ENCODE measurements around the gene BCL11B. TPM values are rescaled to one million over a fixed set of nuclear protein-coding genes. Genes with fewer than 3 reads are reported as not detected.

The BCL11B gene
- total RNA-seq, 1 donor, result not detected

DNA sequence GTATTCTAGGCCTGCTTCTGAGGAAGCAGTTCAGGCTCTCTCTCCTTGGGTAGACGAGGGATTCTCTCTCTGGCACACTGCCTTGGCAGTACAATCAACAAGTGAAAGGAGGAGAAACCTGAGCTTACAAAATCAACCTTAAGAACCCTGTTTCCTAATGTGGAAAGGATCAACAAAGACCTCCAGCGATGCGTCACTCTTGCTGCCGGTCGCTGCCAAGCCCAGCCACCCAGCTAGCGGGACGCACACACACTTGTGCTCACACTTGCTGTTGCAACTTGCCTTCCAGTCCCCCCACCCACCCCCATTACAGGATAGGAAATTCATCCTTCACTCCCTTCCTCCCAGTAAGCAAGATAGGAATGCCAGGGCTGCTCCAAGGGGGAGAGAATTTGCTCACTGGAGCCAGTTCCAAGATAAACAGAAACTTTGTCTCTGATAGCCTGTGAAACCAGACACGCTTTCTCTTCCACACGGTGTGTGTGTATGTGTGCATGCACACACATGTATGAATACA lies 144.3 kb downstream of the BCL11B start:
- no peak for DNase-seq (ENCODE audit: low read depth)
- TF ChIP-seq, protein P1, sequence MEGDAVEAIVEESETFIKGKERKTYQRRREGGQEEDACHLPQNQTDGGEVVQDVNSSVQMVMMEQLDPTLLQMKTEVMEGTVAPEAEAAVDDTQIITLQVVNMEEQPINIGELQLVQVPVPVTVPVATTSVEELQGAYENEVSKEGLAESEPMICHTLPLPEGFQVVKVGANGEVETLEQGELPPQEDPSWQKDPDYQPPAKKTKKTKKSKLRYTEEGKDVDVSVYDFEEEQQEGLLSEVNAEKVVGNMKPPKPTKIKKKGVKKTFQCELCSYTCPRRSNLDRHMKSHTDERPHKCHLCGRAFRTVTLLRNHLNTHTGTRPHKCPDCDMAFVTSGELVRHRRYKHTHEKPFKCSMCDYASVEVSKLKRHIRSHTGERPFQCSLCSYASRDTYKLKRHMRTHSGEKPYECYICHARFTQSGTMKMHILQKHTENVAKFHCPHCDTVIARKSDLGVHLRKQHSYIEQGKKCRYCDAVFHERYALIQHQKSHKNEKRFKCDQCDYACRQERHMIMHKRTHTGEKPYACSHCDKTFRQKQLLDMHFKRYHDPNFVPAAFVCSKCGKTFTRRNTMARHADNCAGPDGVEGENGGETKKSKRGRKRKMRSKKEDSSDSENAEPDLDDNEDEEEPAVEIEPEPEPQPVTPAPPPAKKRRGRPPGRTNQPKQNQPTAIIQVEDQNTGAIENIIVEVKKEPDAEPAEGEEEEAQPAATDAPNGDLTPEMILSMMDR (IDR thresholded peaks at IDR 0.05; ENCODE audit: insufficient read depth, low read depth, low read length), result no peak
- H3K4me3 ChIP-seq (ENCODE audit: low read depth, low read length), result no peak overlapping the region

DNA sequence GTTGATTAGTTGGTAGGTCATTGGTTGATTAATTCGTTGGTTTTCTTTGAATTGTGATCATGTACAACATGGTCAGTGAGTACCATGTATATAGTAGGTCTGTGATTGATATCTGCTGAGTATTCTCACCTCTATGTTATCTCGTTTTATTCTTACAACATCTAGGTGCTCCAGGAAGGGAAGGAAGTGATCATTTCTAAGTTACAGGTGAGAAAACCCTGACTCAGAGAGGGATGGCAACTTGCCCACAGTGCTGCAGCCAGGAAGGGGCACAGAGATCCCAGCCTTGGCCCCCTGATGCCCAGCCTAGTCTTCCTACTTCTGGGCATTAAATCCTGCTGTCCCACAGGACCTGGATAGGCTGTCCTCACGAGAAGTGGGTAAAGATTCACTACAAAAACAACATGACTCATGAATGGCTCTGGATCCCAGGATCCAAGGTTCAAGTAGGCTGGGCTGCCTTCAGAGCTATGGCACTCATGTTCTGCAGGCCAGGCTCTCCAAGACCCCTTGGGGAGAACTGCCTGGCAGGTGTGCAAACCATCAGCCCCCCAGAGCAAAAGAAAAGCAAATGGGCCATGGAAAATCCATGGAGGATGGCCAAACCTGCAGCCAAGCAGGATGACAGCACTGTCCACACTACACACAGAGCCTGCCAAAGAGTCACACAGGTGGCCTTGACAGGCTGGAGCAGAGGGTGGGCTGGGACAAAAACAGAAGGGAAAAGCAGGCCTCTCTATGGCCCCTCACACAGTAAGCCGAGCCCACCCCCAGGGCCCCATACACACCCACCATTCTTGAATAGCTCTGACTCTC lies 146.2 kb downstream of the BCL11B start:
- no peak overlapping the region for H3K4me3 ChIP-seq (ENCODE audit: low read depth, low read length)
- TF ChIP-seq, protein P1 (IDR thresholded peaks at IDR 0.05; ENCODE audit: insufficient read depth, low read depth, low read length), result no peak
- no peak for DNase-seq (ENCODE audit: low read depth)

DNA sequence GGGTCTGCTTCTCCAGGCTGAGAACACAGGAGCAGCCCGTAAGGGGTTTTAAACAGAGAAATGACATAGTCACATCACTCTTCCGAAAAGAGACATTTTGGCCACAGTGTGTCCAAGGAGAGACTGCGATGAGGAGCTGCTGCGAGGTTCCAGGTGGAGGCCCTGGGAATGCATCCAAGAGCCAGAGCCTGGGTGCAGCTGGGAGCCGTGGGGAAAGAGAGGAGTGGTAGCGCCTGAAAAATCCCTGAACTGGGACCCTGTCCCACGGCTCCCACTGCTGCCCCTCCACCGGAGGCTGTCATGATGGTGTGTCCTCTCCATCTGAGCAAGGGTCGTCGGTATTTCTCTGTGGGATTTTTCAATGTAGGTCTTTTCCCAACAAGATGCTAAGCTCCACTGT lies 146.9 kb downstream of the BCL11B start:
- TF ChIP-seq, protein P1 (IDR thresholded peaks at IDR 0.05; ENCODE audit: insufficient read depth, low read depth, low read length), result no peak
- DNase-seq (ENCODE audit: low read depth), result no peak
- no peak overlapping the region for H3K4me3 ChIP-seq (ENCODE audit: low read depth, low read length)

DNA sequence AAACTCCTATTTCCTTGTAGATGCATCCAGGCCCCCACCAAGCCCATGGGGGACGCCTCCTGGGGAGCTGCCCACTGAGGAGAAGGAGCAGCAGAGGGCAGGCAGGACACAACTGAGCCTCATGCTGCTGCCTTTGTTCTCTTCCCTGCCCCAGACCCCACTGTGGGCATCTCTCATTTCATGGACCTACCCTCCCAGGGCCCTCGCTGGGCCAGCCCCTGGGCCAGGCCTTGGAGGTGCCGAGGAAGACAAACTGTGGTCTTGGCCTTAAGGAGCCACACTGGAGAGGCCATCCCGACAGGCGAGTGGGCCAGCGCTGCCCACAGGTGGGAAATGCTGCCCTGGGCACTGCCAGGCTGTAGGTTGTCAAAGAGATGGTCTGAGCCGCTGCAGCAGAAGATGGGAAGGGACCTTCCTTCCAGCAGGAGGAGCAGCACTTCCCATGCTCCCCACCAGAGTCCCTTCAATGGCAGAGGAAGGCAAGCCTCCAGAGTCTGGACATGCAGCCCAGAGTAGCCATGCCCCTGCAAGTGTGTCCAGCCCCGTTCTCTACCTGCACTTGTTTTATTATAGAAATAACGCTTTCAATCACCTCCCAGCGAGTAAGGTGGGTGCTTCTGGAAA lies 147.4 kb downstream of the BCL11B start:
- DNase-seq (ENCODE audit: low read depth), result no peak
- TF ChIP-seq, protein P1 (IDR thresholded peaks at IDR 0.05; ENCODE audit: insufficient read depth, low read depth, low read length), result no peak
- H3K4me3 ChIP-seq (ENCODE audit: low read depth, low read length), result no peak overlapping the region

DNA sequence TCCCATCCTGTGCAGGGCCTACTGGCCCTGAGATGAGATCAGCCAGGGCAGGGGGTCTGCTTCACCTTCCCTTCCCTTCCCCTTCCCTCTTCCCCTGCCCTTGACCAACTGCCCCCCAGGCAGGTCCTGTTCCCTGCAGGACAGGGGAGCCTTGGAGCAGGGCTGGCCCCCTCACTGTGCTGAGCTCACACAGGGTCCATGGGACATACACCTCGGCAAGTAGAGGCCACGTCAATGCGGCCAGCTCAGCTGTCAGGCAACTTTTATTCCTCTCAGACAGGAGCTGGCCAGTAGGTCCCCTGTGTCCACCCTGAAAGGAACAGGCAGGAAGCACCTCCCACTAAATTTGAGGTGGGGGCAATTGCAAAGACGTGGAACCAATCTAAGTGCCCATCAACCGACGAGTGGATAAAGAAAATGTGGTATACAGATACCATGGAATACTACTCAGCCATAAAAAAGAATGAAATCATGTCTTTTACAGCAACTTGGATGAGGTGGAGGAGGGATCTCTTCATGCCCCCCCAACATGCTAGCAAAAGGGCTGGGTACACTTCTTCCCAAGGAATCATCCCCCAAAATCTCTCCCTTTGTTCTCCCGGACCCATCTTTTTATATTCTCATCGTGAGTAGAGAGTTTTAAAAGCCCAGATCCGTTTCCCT lies 148.7 kb downstream of the BCL11B start:
- TF ChIP-seq, protein P1 (IDR thresholded peaks at IDR 0.05; ENCODE audit: insufficient read depth, low read depth, low read length), result no peak
- no peak for DNase-seq (ENCODE audit: low read depth)
- H3K4me3 ChIP-seq (ENCODE audit: low read depth, low read length), result no peak overlapping the region

DNA sequence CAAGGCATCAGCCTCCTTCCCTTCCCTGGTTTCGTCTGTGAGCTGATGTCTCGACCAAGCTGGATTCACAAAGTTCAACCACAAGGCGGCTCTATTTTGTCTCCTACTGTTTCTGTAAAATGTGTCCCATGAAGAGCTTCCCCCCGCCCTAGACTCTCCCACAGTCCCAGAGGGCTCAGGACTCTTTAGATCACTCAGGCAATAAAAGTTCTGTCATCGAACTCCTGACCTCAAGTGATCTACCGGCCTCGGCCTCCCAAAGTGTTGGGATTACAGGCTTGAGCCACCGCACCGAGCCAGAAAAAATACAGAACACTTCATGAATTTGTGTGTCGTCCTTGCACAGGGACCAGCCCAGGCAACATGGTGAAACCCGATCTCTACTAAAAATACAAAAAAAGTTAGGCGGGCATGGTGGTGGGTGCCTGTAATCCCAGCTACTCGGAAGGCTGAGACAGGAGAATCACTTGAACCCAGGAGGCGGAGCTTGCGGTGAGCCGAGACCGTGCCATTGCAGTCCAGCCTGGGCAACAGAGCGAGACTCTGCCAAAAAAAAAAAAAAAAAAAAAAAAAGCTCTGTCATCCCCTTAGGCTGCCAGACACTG lies 149.4 kb downstream of the BCL11B start:
- TF ChIP-seq, protein P1 (IDR thresholded peaks at IDR 0.05; ENCODE audit: insufficient read depth, low read depth, low read length), result no peak

More for the DNA sequence above, 149.4 kb downstream of the BCL11B start:
- no peak overlapping the region for H3K4me3 ChIP-seq (ENCODE audit: low read depth, low read length)
- no peak for DNase-seq (ENCODE audit: low read depth)
